SU-DHL-6 (cell line): ENCODE results near the gene FERMT3.

Source experiments
- EZH2phosphoT487 ChIP-seq: fragments of 200-600 bp; sonication (generic), shearing (Covaris generic); conservative IDR thresholded peaks from 2 replicates; pipeline ENCODE4 v1.6.1; 2018; ENCODE audit warnings: mild to moderate bottlenecking, antibody characterized with exemption, low read length, moderate library complexity, mixed read lengths
- TF ChIP-seq, protein P1 (sequence below): fragments of 200-600 bp; sonication (generic); IDR thresholded peaks from one replicate; pipeline ENCODE4 v1.5.1; 2017; ENCODE audit warnings: antibody characterized with exemption, mild to moderate bottlenecking, low read length, moderate library complexity; ENCODE audit not compliant: insufficient read depth, poor library complexity, severe bottlenecking

- TF ChIP-seq, protein P1, sequence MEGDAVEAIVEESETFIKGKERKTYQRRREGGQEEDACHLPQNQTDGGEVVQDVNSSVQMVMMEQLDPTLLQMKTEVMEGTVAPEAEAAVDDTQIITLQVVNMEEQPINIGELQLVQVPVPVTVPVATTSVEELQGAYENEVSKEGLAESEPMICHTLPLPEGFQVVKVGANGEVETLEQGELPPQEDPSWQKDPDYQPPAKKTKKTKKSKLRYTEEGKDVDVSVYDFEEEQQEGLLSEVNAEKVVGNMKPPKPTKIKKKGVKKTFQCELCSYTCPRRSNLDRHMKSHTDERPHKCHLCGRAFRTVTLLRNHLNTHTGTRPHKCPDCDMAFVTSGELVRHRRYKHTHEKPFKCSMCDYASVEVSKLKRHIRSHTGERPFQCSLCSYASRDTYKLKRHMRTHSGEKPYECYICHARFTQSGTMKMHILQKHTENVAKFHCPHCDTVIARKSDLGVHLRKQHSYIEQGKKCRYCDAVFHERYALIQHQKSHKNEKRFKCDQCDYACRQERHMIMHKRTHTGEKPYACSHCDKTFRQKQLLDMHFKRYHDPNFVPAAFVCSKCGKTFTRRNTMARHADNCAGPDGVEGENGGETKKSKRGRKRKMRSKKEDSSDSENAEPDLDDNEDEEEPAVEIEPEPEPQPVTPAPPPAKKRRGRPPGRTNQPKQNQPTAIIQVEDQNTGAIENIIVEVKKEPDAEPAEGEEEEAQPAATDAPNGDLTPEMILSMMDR: no peak
- no peak for TF ChIP-seq EZH2phosphoT487
Observed at GRCh38 chr11:64248578-64248977, 42.1 kb downstream of the FERMT3 start.
